Measurements from ENCODE around the gene DNASE1L1.

DNASE1L1 gene

DNA sequence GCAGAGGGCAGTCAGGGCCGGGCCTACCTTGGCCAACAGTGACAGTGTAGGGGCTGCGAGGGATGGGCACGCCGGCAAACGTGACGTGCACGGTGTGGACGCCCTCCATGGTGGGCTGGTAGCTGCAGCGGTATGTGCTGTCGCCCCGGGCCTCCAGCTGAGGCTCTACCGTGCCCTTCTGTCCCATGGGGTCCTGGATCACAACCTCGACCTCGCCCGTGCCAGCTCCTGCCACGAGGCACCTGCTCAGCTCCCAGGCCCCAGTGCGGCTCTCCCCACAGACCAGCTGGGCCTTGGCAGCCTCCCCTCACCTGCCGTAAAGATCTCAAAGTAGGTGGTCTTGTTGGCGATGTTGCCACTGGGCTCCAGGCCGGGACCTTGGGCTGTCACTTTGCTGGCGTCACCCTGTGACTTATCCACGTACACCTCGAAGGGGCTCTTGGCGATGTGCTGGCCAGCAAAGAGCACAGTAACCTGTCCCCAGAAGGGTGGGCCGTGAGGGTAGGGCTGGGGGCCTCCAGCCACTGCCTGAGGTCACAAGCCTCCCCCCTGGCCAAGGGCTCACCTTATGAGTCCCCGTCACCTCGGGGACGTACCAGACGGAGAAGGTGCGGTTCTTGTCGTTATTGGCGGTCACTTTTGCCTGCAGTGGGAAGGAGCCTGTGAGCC lies 42.9 kb downstream of the DNASE1L1 start:
- DNase-seq: no peak

DNA sequence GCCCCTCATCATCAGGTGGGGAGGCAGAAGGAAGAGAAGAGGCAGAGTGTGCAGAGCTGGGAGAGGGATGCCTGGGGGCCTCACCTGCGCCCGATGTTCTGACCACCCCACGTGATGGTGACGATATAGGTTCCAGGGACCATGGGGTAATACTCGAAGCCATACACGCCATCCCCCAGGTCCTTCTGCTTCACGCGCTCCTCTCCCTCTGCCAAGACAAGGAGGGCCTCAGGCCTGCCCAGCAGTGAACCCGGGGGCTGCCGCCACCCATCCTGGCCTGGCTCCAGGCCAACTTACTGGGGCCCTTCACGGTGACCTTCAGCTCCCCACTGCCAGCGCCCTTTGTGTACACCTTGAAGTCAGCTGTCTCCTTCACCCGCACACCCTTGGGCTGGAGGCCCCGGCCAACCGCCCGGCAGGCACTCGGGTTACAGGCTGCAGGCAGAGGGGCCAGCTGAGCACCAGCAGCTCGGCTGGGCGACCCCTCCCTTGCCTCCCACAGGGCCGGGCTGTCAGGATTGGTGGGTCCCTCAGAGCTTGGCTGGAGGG lies 43.9 kb downstream of the DNASE1L1 start:
- DNase-seq: no peak

DNA sequence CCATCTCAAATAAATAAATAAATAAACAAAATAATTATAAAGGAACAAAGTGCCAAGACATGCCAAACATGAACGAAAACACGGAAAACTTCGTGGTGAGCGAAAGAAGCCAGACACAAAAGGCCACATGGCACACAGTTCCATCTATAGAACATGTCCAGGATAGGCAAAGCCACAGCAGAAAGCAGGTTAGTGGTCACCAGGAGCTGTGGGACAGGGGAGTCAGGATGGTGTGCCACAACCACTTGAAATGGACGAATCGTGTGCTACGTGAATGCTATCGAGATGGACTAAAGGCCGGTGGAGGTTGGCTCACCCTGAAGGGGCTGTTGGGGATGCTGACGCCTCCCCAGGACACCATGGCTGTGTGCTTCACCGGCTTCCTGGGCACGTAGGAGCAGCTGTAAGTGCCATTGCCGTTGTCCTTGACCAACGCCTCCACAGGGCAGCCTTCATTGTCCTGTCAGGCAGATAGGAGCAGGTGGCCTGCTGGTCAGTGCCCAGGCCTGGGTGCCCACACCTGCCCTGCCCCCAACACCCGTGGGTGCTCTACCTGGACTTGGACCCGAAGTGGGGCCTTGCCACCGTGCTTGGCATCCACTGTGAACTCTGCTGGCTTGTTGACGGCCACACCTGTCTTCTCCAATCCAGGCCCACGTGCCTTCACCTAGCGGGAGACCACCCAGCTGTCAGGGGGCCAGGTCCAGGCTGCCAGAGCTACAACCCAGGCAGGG lies 45.2 kb downstream of the DNASE1L1 start:
- DNase-seq: no peak

DNA sequence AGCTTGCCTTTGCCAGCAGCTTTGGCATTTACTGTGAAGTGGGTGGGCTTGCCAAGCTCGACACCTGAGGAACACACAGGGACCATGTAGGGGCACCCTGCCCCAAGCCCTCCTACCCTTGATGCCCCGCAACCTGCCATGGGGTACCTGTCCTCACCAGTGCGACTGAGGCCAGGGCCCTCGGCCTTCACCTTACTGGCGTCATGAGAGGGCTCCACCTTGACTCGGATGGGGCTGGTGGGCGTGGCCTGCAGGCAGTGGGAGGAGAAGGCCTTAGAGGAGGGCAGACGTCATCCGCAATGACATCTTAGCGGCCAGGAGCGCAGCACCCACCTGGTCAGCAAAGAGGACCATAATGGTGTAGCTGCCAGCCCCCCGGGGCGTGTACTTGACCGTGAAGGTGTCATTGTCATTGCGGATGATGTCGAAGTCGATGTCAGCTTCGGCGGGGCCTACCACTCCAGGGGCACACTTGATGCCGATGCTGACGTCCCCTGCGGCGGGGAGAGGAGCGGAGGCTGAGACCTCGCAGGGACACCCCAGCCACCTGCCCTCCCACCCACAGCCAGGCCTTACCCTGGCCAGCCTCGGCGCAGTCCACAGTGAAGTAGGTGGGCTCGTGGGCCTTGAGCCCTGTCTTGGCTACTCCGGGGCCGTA lies 46.8 kb downstream of the DNASE1L1 start:
- no peak for DNase-seq

DNA sequence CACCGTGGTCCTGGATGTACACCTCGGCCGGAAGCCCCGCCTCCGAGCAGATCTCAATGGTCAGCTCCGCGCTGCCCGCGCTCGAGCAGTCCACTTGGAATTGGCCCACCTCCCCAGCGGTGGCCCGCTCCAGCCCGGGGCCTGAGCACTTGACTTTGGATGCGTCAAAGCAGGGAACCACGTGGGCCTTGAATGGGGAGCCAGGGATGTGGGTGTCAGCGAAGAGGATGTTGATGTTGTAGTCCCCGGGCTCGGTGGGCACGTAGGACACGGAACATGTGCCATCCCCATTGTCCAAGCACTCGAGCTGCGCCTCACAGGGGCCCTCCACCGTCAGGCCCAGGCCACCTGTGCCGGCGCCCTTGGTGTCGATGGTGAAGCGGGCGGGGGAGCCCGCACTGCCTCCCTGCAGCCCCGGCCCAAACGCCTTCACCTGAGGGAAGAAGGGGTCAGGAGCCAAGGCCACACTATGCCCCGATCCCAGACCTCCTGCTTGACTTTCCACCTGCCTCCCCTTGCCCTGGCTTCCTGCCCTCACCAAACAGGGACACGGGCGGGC lies 48.8 kb downstream of the DNASE1L1 start:
- no peak for DNase-seq

DNA sequence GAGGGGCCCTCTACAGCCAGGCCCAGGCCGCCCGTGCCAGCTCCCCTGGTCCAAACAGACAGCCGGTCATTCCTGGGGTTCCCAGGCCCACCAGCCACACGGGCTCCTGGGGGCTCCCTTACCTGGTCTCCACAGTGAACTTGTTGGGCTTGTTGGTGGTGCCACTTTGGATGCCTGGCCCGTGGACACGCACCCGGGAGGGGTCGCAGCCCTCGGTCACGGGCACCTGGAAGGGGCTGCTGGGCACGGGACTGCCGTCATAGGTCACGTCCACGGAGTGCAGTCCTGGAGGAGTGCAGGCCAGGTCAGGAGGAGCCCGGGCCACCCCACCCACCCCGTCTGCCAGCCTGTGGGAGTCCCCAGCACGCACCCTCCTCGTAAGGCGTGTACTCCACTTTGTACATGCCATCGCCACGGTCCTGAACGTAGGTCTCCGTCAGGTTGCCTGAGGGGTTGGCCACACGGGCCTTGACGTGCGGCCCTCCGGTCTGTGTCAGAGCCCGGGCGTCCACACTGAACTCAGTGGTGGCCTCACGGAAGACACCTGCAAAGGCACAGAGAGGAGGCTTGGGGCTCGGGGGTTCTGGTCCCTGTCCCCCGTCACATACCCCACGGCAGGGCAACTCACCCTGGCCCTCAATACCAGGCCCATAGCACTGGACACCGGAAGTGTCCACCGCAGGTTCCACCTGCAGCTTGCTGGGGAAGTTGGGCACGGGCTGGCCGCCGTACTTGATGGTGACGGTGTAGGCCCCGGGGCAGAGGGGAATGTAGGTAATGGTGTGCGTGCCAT lies 49.5 kb downstream of the DNASE1L1 start:
- no peak for DNase-seq

DNA sequence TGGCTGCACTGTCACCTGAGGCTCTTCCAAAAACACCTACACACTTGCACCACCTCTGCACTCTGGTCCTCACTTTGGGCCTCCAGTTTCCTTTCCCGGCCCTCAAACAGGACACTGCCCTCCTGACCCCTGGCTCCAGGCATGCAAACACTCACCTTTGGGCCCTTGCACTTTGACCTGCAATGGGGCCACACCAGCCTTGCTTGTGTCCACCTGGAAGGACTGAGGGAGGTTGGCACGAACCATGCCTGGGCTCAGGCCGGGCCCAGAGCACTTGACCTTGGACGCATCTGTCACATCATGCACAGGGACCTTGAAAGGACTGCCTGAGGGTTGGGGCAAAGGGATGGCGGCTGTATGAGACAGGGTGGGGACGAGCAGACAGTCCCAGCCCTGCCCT lies 50.2 kb downstream of the DNASE1L1 start:
- DNase-seq: no peak

DNA sequence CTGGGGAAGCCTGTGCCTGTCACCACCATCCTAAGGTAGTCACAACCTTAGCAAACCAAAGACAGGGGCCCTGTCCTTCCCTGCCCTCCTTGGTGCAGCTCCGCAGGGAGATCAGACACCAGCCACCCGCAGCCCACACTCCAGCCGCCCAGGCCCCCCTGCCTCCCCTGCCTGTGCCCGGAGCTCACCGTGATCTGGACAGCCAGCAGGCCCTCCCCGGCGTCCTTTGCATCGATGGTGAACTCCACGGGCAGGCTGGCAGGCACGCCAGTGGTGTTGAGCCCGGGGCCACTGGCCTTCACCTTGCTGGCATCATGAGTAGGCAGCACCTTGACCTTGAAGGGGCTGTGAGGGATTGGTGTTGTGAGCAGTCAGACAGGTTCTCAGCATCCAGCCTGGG lies 51.0 kb downstream of the DNASE1L1 start:
- DNase-seq: no peak

DNA sequence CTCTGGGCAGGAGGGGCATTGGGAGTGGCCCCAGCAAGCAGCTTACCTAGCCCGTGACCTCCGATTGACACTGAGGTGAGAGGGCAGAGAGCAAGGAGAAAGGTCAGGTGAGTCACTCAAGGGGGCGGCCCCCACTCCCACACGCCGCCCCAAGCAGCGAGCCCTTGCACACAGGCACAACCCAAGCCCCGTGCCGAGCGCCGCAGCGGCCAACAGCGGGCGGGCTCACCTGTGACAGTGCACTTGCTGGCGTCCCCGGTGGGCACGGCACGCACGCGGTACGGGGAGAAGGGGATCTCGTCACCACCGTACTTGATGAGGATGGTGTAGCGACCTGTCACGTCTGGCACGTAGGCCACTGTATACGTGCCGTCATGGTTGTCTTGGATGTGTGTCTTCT lies 51.8 kb downstream of the DNASE1L1 start:
- DNase-seq: no peak

DNA sequence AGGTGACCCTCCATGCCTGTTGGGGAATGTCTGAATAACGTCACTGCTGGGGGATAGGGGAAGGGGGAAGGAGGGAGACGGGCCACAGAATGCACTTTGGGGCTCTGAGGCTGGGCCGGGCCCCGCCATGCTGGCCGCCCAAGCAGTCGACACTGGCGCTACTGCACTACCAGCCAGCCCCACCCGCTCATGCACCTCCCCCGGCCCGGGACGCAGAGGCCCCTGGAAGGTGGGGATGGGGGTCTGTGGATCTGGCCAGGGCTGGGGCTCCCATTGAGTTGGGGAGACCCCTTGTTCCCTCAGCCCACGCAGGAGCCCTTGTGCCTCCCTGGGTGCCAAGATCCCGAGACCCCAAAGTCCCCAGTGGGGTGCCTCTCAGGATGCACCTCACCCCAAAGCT lies 52.5 kb downstream of the DNASE1L1 start:
- no peak for DNase-seq

DNA sequence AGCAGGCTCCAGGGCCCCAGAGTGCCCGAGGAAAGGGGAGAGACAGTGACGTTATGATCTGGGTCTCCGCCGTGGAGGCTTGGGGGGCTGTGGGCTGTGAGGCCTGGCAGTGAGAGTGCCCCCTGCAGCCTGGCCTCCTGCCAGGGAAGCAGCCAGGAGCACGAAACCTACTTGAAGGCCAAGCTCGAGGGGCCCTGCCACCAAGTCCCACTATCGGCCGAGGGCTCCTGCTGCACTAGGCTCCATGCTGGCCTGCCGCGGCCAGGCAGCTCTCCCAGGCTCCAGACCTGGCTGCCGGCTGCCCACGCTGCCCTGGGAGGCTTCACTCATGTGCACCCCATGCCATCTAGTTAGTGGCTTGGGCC lies 53.3 kb downstream of the DNASE1L1 start:
- no peak for DNase-seq

DNA sequence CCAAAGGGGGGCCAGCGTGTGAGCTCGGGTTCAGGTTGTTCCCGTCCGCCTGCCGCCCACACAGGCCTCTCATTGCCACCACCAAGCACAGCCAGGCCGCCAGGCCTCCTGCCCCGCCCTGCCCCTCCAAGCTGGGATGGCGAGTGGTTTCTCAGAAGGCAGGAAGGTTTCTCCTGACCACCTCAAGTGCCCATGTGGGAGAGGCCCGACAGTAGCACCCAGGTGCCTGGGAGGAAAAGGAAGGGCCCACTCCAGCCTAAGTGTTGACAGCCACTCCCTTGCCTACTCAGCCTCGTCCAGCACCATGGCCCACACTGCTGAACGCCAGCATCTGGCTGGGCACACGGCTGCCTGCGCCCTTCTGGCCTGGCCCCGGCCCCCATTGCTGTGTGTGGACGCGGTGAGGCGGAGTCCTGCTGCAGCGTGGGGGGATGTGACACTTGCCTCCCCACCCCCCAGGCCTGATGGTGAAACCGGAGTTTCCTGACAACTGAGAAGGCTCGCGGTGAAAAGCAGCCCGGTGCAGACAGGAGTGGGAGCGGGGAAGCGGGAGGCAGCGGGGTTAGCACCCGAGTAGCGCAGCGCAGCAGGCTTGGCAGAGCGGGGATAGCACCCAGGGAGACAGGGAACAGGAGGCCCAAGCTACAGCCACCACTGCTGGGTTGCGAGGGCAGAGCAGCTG lies 53.8 kb downstream of the DNASE1L1 start:
- DNase-seq: no peak

DNA sequence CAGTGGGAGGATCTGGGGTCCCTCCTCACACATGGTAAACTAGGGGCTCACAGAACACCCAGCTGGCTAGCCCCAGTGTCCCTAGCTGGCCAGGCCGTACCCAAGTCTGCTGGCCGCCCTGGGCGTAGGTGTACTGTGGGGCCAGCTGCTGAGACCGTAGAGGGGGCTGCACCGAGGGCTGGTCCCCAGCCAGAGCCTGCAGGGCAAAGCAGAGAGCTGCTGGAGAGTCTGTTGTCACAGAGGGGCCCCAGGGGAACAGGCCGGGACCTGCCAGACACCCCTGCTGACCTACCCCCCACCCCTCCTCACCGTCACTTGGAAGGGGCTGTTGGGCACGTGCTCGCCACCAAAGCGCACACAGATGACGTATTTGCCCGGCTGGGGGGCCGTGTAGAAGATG lies 54.5 kb downstream of the DNASE1L1 start:
- no peak for DNase-seq

DNA sequence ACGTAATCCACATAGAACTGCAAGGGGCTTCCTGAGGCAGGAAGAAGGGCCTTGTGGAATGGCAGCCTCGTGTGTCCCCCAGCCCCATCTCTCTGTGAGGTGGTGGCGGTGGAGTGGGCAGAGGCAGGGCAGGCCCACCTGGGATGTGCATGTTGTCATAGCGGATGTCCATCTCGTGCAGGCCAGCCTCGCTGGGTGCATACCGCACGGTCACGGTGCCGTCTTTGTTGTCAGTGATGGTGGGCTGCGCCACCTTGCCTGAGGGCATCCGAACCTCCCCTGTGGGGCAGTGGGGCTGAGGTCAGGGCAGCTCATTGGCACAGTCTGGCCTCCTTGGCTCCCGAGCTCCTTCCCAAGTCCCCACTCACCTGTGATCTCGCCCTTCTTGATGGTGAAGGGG lies 55.0 kb downstream of the DNASE1L1 start:
- no peak for DNase-seq

DNA sequence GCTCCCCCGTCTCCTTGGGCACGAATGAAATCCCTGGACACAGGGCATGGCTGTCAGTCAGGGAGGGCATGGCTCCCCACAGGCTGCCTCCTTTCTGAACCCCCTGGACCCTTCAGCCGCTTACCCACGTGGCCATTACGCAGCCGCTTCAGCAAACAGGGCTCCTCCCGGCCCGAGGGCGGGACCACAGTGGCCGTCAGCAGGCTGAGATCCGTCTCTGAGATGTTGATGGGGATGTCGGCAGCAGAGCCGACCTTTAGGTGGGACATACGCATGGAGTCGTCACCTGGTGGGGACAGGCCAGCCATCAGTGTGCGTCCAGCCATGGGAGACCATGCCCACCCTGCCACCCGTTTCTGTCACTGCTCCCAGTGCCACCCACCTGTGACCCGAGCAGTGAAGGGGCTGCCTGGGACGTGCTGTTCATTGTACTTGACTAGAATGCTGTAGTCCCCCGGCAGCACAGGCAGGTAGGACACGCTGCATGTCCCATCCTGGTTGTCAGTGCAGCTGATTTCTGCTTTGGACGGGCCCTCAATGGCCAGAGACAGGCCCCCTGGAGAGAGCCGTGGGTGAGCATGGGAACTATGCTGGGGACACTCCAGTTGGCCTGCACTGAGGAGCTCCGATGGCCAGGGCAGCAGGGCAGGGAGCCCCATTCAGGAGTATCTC lies 55.7 kb downstream of the DNASE1L1 start:
- no peak for DNase-seq

DNA sequence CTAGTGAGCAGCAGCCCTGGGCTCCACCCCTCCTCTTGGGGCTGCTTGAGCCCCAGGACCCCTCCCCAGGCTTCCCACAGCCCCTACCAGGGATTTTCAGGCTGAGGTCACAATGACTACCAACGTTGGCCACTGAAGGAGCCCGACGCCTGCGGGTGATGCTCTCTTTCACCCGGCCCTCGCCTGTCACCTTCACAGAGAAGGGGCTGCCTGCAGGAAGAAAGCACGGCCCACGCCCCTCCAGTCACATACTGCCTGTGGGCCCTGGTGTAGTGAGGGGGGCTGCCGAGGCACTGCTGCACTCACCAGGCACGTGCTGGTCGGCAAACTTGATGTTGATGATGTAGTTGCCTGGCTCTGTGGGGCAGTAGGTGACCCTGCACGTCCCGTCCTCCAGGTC lies 56.6 kb downstream of the DNASE1L1 start:
- DNase-seq: no peak

DNA sequence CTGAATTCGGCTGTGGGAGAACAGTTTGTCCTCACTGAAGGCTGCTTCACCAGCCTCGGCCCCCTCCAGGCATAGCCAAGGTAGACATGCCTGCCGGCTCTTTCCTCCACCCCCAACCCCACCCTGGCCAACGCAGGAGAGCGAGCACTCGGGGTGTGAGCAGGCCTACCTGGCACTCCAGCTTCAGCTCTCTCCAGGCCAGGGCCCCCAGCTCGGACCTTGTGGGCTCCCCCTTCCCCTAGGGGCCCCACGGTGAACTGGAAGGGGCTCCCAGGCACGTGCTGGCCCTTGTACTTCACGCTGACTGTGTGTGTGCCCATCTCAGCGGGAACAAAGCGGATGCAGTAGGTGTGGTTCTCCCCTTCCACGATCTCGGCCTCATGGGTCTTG lies 57.0 kb downstream of the DNASE1L1 start:
- no peak for DNase-seq
